ENCODE results near the gene ATP2A1. TPM values are rescaled to one million over a fixed set of nuclear protein-coding genes. Genes with fewer than 3 reads are reported as not detected.
"Not testable (repeated sequence)": the region's sequence is repeated elsewhere in the genome, so short reads cannot be mapped to it uniquely, and the experiment has no call there.

The ATP2A1 gene
- total RNA-seq, 1 experiment from 2014 or later: 10.7 TPM

DNA sequence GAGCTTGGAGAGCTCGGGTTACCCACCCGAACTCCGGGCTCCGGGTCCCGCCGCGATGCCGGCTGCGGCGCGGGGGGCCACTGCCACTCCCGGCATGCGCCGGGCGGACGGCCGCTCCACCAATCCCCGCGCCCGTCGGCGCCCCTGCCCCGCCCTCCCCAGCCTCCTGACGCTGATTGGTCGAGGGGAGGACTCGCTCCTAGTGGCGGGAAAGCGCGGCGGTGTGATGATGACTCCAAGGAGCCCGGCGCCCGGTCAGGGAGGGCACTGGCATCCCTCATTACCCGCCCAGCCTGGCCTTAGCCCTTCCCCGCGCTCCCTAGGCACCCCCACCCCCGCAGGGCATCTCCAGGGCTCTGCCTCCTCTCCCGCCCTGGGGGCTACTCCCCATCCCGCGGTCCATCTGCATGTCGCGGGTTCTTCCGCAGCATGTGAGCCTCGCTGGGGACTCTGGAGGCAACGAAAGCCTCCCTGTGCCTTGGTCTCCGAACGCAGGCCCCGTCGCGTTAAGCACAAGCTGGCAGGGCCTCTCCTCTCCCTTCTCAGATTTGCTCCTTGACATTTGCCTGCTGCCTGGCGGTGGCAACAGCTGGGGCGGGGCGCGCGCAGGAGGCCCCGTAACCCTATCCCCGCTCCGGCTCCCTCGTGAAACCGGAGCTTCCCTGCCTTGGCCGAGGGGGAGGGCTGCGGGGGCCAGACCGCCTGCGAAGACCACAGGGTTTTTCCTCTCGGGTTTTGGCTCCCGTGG is 1.7 kb downstream of the ATP2A1 start:
- peak; percentile 69 to 84 for DNase-seq
- Histone ChIP-seq H3K4me3 (peak overlapping the region; percentile 71), H3K4me1 (replicated peaks; ENCODE audit: insufficient read depth) (peaks cover 6% of the 10 kb centered on the region; the same call in 1 of the 2 replicates), H3K9me2 (ENCODE audit: insufficient read depth) (no peaks in the 10 kb centered on the region), H2AFZ (peak overlapping the region; percentile 88), H3K27me3 (ENCODE audit: insufficient read depth, low read depth) (no peaks in the 10 kb centered on the region), H3K36me3 (ENCODE audit: low read depth) (no peaks in the 10 kb centered on the region), H3K4me2 (peak overlapping the region; percentile 98), H3K79me2 (ENCODE audit: low read depth) (no peaks in the 10 kb centered on the region), H3K9me3 (ENCODE audit: insufficient read depth, low read depth) (no peaks in the 10 kb centered on the region), H3K27ac (no peak overlapping the region), H4K20me1 (ENCODE audit: insufficient read depth) (no peaks in the 10 kb centered on the region), H3F3A (ENCODE audit: insufficient read depth, low read depth) (peaks cover 11% of the 10 kb centered on the region; the same call in 1 of the 2 replicates)
- ChIA-PET CTCF (interaction anchor here (0.5 to 0.6 kb wide), 2 partner anchors 17 to 21 kb away, joined by 4 read pairs; no protein-coding TSS in a partner anchor), POLR2A (ENCODE audit: unreplicated experiment) (no interaction called here)
- BruUV-seq (replicated peaks): no TSS peak
- intact Hi-C loops (cut with micrococcal nuclease; ENCODE audit: unreplicated experiment): loop anchor here (5.0 kb wide), 1 partner anchor 67 kb away; no protein-coding TSS in a partner anchor
- TF ChIP-seq, protein P1, sequence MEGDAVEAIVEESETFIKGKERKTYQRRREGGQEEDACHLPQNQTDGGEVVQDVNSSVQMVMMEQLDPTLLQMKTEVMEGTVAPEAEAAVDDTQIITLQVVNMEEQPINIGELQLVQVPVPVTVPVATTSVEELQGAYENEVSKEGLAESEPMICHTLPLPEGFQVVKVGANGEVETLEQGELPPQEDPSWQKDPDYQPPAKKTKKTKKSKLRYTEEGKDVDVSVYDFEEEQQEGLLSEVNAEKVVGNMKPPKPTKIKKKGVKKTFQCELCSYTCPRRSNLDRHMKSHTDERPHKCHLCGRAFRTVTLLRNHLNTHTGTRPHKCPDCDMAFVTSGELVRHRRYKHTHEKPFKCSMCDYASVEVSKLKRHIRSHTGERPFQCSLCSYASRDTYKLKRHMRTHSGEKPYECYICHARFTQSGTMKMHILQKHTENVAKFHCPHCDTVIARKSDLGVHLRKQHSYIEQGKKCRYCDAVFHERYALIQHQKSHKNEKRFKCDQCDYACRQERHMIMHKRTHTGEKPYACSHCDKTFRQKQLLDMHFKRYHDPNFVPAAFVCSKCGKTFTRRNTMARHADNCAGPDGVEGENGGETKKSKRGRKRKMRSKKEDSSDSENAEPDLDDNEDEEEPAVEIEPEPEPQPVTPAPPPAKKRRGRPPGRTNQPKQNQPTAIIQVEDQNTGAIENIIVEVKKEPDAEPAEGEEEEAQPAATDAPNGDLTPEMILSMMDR (conservative IDR thresholded peaks at IDR 0.05): no peak
- TF ChIP-seq EZH2 (IDR thresholded peaks at IDR 0.05; ENCODE audit: low read depth): no peak

- Histone ChIP-seq H3F3A (ENCODE audit: insufficient read depth, low read depth) (peaks cover 9% of the 10 kb centered on the region; the same call in 1 of the 2 replicates), H3K9me3 (ENCODE audit: insufficient read depth, low read depth) (no peaks in the 10 kb centered on the region), H3K4me3 (no peak overlapping the region), H3K36me3 (ENCODE audit: low read depth) (no peaks in the 10 kb centered on the region), H3K27ac (no peak overlapping the region), H4K20me1 (ENCODE audit: insufficient read depth) (no peaks in the 10 kb centered on the region), H3K4me1 (replicated peaks; ENCODE audit: insufficient read depth) (peaks cover 6% of the 10 kb centered on the region; the same call in 1 of the 2 replicates), H3K9me2 (ENCODE audit: insufficient read depth) (no peaks in the 10 kb centered on the region), H2AFZ (no peak overlapping the region), H3K79me2 (ENCODE audit: low read depth) (no peaks in the 10 kb centered on the region), H3K27me3 (ENCODE audit: insufficient read depth, low read depth) (no peaks in the 10 kb centered on the region), H3K4me2 (no peak overlapping the region)
- intact Hi-C loops (cut with micrococcal nuclease; ENCODE audit: unreplicated experiment): no loop called here
- DNase-seq: no peak
- ChIA-PET POLR2A (ENCODE audit: unreplicated experiment) (no interaction called here), CTCF (no interaction called here)
- no peak for TF ChIP-seq EZH2 (IDR thresholded peaks at IDR 0.05; ENCODE audit: low read depth)
- TF ChIP-seq, protein P1 (conservative IDR thresholded peaks at IDR 0.05): no peak
- BruUV-seq (replicated peaks): no TSS peak
Observed at GRCh38 chr16:28880589-28880915, 2.3 kb downstream of the ATP2A1 start.

GRCh38 chr16:28880955-28881354 is 2.7 kb downstream of the ATP2A1 start:
- intact Hi-C loops (cut with micrococcal nuclease; ENCODE audit: unreplicated experiment): no loop called here
- H4K20me1 ChIP-seq (ENCODE audit: insufficient read depth): no peaks in the 10 kb centered on the region
- no peaks in the 10 kb centered on the region for H3K79me2 ChIP-seq (ENCODE audit: low read depth)
- DNase-seq: no peak
- no TSS peak for BruUV-seq (replicated peaks)
- H3K4me2 ChIP-seq: no peak overlapping the region
- H3K9me2 ChIP-seq (ENCODE audit: insufficient read depth): no peaks in the 10 kb centered on the region
- no peak for TF ChIP-seq EZH2 (IDR thresholded peaks at IDR 0.05; ENCODE audit: low read depth)
- TF ChIP-seq, protein P1 (conservative IDR thresholded peaks at IDR 0.05): no peak
- POLR2A ChIA-PET (ENCODE audit: unreplicated experiment): no interaction called here
- H3F3A ChIP-seq (ENCODE audit: insufficient read depth, low read depth): peaks cover 5% of the 10 kb centered on the region; the same call in 1 of the 2 replicates
- no peak overlapping the region for H2AFZ ChIP-seq
- H3K4me1 ChIP-seq (replicated peaks; ENCODE audit: insufficient read depth): peaks cover 6% of the 10 kb centered on the region; the same call in 1 of the 2 replicates
- H3K4me3 ChIP-seq: no peak overlapping the region
- H3K9me3 ChIP-seq (ENCODE audit: insufficient read depth, low read depth): no peaks in the 10 kb centered on the region
- no peaks in the 10 kb centered on the region for H3K36me3 ChIP-seq (ENCODE audit: low read depth)
- CTCF ChIA-PET: no interaction called here
- no peaks in the 10 kb centered on the region for H3K27me3 ChIP-seq (ENCODE audit: insufficient read depth, low read depth)
- no peak overlapping the region for H3K27ac ChIP-seq

DNA sequence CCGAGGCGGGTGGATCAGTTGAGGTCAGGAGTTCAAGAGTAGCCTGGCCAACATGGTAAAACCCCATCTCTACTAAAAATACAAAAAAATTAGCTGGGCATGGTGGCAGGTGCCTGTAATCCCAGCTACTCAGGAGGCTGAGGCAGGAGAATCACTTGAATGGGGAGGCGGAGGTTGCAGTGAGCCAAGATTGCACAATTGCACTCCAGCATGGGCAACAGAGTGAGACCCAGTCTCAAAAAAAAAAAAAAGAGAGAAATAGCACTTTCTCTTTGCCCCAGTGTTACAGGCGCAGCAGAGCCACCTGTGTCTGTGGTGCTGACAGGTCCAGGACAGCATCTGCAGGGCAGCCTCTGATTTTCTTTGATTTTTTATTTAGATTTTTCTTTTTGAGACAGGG is 3.3 kb downstream of the ATP2A1 start:
- H3K27ac ChIP-seq; H3K36me3 ChIP-seq (ENCODE audit: low read depth); H3K79me2 ChIP-seq (ENCODE audit: low read depth); H3K27me3 ChIP-seq (ENCODE audit: insufficient read depth, low read depth); H2AFZ ChIP-seq; intact Hi-C loops (cut with micrococcal nuclease; ENCODE audit: unreplicated experiment); DNase-seq; H4K20me1 ChIP-seq (ENCODE audit: insufficient read depth); H3K4me3 ChIP-seq; H3F3A ChIP-seq (ENCODE audit: insufficient read depth, low read depth); H3K9me2 ChIP-seq (ENCODE audit: insufficient read depth); BruUV-seq (replicated peaks); H3K9me3 ChIP-seq (ENCODE audit: insufficient read depth, low read depth); CTCF ChIA-PET; H3K4me1 ChIP-seq (replicated peaks; ENCODE audit: insufficient read depth); H3K4me2 ChIP-seq; POLR2A ChIA-PET (ENCODE audit: unreplicated experiment): not testable (repeated sequence)
